IPS-18c (cell line): ENCODE measurements around the gene GLIPR2.
"Not testable (repeated sequence)": the region's sequence is repeated elsewhere in the genome, so short reads cannot be mapped to it uniquely, and the experiment has no call there.

Experiments used
- H3K4me3 ChIP-seq: 2 replicates; pipeline ENCODE4 v1.7.0; 2013; ENCODE audit warnings: low read depth, mild to moderate bottlenecking, low read length, moderate library complexity; ENCODE audit not compliant: insufficient read depth
- H3K9me3 ChIP-seq: one replicate; pipeline ENCODE4 v1.6.1; 2013; ENCODE audit warnings: mild to moderate bottlenecking, low read length, moderate library complexity; ENCODE audit not compliant: control insufficient read depth, insufficient read depth

GLIPR2 gene

GRCh38 chr9:36151316-36152210 lies 15.0 kb downstream of the GLIPR2 start:
- H3K4me3 ChIP-seq = no peak overlapping the region
- peaks cover 3% of the 10 kb centered on the region for H3K9me3 ChIP-seq

GRCh38 chr9:36152741-36153438 lies 16.4 kb downstream of the GLIPR2 start:
- no peak overlapping the region for H3K4me3 ChIP-seq

GRCh38 chr9:36153746-36154145 lies 17.2 kb downstream of the GLIPR2 start:
- Histone ChIP-seq H3K4me3 (no peak overlapping the region), H3K9me3 (peaks cover 4% of the 10 kb centered on the region)

More at GRCh38 chr9:36152741-36153438, 16.4 kb downstream of the GLIPR2 start:
- peaks cover 4% of the 10 kb centered on the region for H3K9me3 ChIP-seq

GRCh38 chr9:36154331-36154952 lies 17.9 kb downstream of the GLIPR2 start:
- Histone ChIP-seq H3K9me3 (peaks cover 4% of the 10 kb centered on the region), H3K4me3 (no peak overlapping the region)

- H3K9me3 ChIP-seq = peaks cover 4% of the 10 kb centered on the region
- no peak overlapping the region for H3K4me3 ChIP-seq
Measured at GRCh38 chr9:36156116-36156515, 19.6 kb downstream of the GLIPR2 start.

- Histone ChIP-seq H3K9me3 (peaks cover 4% of the 10 kb centered on the region), H3K4me3 (no peak overlapping the region)
Measured at GRCh38 chr9:36158122-36158521, 21.6 kb downstream of the GLIPR2 start.

GRCh38 chr9:36158917-36159316 lies 22.4 kb downstream of the GLIPR2 start:
- no peak overlapping the region for H3K4me3 ChIP-seq
- peaks cover 4% of the 10 kb centered on the region for H3K9me3 ChIP-seq

- not testable (repeated sequence) for H3K9me3 ChIP-seq, H3K4me3 ChIP-seq
Measured at GRCh38 chr9:36159509-36159908, 23.0 kb downstream of the GLIPR2 start.

GRCh38 chr9:36160126-36160525 lies 23.6 kb downstream of the GLIPR2 start:
- H3K9me3 ChIP-seq, H3K4me3 ChIP-seq: not testable (repeated sequence)

- no peak overlapping the region for H3K4me3 ChIP-seq
- peaks cover 4% of the 10 kb centered on the region for H3K9me3 ChIP-seq
Measured at GRCh38 chr9:36161187-36161586, 24.7 kb downstream of the GLIPR2 start.

- H3K9me3 ChIP-seq = no peaks in the 10 kb centered on the region
- no peak overlapping the region for H3K4me3 ChIP-seq
Measured at GRCh38 chr9:36162211-36162738, 25.7 kb downstream of the GLIPR2 start.

GRCh38 chr9:36163049-36163785 lies 26.7 kb downstream of the GLIPR2 start:
- Histone ChIP-seq H3K4me3 (no peak overlapping the region), H3K9me3 (no peaks in the 10 kb centered on the region)

GRCh38 chr9:36163786-36164170 lies 27.2 kb downstream of the GLIPR2 start:
- Histone ChIP-seq H3K4me3 (no peak overlapping the region), H3K9me3 (no peaks in the 10 kb centered on the region)

GRCh38 chr9:36164372-36164771 lies 27.8 kb downstream of the GLIPR2 start:
- no peaks in the 10 kb centered on the region for H3K9me3 ChIP-seq

GRCh38 chr9:36164989-36165388 lies 28.5 kb downstream of the GLIPR2 start:
- Histone ChIP-seq H3K9me3 (no peaks in the 10 kb centered on the region), H3K4me3 (no peak overlapping the region)

More at GRCh38 chr9:36164372-36164771, 27.8 kb downstream of the GLIPR2 start:
- H3K4me3 ChIP-seq = no peak overlapping the region

- no peak overlapping the region; the same call in 1 of the 2 replicates for H3K4me3 ChIP-seq
- no peaks in the 10 kb centered on the region for H3K9me3 ChIP-seq
Measured at GRCh38 chr9:36165826-36166167, 29.3 kb downstream of the GLIPR2 start.
